Astrocyte of the cerebellum (primary cell): ENCODE measurements around the gene METAP1D.

Experiments
- DNase-seq: peaks from one replicate; pipeline ENCODE4 v3.0.0-alpha.2; 2011; ENCODE audit warnings: low read depth
- H3K4me3 ChIP-seq: 2 replicates; pipeline ENCODE4 v1.5.1; 2011; ENCODE audit warnings: mild to moderate bottlenecking, low read depth, low read length, moderate library complexity
- CTCF ChIP-seq: IDR thresholded peaks from 2 replicates; pipeline ENCODE4 v1.5.1; 2012; ENCODE audit warnings: low read length, low read depth, moderate library complexity, mild to moderate bottlenecking; ENCODE audit errors: missing control alignments
- in situ Hi-C: cut with HindIII; loops from 2 replicates; pipeline ENCODE4 v1.10.0; 2017; ENCODE audit warnings: low sequenced_read_pairs

Gene METAP1D

DNA sequence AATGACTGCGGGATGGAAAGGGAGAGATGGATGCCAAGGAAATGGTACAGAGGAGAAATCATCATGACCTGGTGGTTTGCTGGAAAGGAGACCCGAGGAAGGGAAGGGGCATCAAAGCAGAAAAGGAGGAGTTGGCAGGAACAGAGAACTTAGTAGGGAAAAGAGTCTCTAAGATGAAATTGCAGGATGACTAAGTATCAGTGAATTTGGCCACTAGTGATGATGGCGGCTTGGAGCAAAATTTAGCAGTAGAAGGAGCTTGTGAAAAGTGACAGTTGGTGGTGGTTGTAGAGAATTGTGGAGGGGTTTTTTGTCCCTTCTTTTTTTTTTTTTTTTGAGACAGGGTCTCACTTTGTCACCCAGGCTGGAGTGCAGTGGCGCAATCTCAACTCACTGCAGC is 10.1 kb downstream of the METAP1D start:
- H3K4me3 ChIP-seq: no peak overlapping the region
- no peak for DNase-seq
- no peak for TF ChIP-seq CTCF
- in situ Hi-C loops: loop anchor here (10.0 kb wide), 1 partner anchor 65 kb away; no protein-coding TSS in a partner anchor

GRCh38 chr2:172011812-172012575 is 12.2 kb downstream of the METAP1D start:
- H3K4me3 ChIP-seq: no peak overlapping the region
- TF ChIP-seq CTCF: no peak
- in situ Hi-C loops: no loop called here
- DNase-seq: no peak

DNA sequence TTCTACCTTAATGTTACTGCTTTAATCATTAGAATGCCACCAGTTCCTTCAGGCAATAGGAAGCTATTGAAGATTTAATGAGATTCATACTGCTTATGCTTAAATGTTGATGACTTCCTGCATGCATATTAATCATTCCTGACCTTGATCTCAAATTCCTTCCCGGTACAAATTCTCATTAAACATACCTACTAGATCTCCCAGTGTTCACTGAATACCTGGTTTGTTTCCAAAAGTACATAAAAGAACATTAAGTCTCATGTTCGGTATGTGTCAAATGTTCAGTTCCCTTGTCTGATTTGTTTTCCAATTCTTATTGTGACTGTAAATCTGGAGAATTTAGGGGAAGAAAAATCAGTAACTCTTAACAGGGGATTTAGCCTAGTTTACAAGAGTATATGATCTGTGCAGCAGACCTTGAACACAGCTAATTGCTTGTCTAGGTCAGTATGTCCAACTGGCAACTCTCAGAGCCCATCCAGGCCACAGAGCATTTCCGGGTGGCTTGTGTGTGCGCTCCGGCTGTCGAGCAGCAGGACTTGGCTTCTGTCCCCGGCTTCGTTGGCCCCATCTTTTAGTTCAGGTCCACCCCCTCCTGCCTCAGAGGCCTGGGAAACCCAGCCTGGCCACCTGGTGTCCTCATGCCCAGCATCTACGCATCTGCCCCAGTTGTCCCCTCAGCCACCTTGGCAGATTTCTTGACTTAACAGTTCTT is 13.1 kb downstream of the METAP1D start:
- in situ Hi-C loops: no loop called here
- no peak overlapping the region for H3K4me3 ChIP-seq
- TF ChIP-seq CTCF: no peak
- no peak for DNase-seq

DNA sequence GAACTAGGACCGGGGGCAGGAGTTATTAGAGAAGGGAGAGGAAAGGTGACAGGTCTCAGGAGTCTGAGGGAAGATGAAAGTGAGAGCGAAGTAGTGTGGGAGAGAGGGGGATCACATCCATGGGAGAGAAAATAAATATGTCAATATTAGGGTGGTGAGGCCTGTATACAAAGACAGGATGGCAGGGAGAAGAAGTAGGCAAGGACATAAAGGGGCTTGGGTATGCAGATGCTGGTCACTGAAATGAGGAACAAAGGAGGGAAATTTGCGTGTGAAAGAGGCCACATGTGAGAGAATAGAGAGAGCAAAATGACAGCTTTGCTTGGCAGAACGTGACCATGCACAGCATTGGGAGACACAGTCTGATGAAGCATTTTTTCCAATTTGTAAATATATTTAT is 13.6 kb downstream of the METAP1D start:
- H3K4me3 ChIP-seq: no peak overlapping the region
- no peak for DNase-seq
- no peak for TF ChIP-seq CTCF
- in situ Hi-C loops: no loop called here

DNA sequence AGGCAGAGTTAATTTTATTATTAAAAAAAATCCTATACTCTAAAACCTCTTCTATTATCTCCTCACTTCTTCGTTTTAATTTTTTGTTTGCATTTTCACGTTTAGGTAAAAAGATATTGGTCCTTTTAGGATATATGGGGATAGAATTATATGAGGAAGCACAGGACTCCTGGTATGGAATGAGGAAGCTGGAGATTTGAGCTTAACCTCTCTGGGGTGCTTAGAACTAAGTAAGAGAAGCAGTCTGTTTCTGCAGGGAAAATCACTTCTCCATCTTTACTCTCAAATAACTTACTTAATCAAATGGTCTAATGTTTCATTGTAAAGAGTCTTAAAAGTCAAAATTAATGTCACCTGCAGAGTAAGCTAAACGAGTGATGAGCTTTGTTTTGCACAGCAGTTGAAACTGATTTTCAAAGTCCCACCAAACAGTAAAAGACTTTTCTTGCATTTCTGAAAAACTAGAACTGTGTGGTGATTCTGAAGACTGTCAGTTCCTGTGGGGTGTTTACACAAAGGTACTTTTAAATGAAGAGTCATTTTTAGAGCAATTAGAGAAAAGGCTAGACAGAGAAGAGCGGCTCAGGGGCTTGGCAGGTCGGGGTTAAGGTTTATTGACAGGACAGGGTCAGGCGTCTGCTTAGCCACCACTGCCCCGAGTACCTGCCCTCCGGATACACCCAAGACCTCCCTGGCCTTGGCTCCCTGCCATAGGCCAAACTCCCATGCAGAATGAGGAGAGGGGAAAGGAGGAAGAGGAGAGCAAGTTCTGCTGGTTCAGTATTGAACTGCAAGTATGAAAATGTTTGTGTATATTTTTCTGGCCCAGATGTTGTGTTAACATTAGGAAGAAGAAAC is 21.6 kb downstream of the METAP1D start:
- no peak for TF ChIP-seq CTCF
- no peak overlapping the region for H3K4me3 ChIP-seq
- no peak for DNase-seq
- in situ Hi-C loops: no loop called here

- TF ChIP-seq CTCF: no peak
- no peak overlapping the region for H3K4me3 ChIP-seq
- no peak for DNase-seq
- in situ Hi-C loops: no loop called here
These were observed 22.2 kb downstream of the METAP1D start for GRCh38 chr2:172021955-172022354.
